Measurements from ENCODE around the gene GABARAPL1.

GRCh38 chr12:10236720-10237119 lies 24.0 kb downstream of the GABARAPL1 start:
- TF ChIP-seq TAF1 (IDR thresholded peaks at IDR 0.05; ENCODE audit: low read depth, low read length) (no peak), POLR2AphosphoS5 (IDR thresholded peaks at IDR 0.05; ENCODE audit: low read depth, low read length) (no peak)
